GM18511 (cell line): ENCODE results near the gene TVP23A.
"Not testable (repeated sequence)": the region's sequence is repeated elsewhere in the genome, so short reads cannot be mapped to it uniquely, and the experiment has no call there.

ENCODE experiments used
- ATAC-seq: cut with Tn5 transposase; IDR thresholded peaks from one replicate; pipeline ENCODE4 v1.9.1; 2021; ENCODE audit warnings: mild to moderate bottlenecking, moderate library complexity; ENCODE audit not compliant: unreplicated experiment

The TVP23A gene

DNA sequence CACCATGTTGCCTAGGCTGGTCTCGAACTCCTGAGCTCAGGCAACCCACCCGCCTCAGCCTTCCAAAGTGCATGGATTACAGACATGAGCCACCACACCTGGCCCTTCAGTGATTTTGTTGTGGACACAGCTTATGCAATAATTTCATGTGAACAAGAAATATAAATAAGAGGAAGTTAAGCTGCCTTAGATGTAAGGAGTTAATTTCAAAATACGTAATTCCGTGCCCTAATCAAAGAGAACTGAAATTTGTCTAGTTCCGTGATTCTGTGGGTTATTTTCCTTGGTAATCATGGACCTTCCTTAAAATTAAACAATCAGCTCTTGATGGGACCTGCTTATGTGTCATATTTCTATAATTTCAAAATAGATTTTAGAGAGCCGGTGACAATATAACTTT, 11.9 kb downstream of the TVP23A start:
- ATAC-seq, result no peak

DNA sequence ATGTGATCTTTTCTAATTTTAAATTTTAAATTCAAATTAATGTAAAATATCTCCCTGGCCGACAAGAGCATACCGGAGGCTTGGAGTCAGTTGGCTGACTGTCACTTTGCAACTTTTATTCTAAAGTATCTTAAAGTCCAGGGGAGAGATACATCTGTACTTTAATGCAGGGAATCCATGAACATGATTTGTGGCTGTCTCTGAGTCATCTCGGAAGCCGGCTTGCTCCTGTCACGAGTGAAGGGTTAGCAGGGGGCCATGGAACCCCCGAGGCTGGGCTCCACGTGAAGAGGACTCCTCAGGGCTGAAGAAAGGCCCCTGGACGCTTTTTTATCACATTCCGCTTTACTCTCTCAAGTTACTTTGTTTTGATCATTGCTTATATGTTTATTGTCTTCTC, 13.3 kb downstream of the TVP23A start:
- ATAC-seq, result no peak

DNA sequence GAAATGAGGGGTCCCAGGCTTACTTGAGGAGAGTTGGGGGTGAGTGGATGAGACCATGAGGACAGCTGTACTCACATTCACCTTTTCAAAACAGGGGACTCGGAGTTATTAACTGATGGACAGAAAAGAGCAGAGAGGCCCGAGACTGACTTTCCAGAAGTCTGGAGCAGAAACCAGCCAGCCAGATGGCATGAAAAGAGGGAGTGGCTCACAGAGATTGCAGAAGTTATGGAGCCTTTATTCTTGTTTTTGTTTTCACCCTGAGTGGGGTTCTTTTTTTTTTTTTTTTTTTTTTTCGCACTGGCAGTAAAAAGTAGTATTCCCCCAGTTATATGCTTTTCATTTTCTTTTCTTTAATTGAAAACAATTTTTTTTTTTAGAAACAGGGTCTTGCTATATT, 18.9 kb downstream of the TVP23A start:
- ATAC-seq, result no peak

DNA sequence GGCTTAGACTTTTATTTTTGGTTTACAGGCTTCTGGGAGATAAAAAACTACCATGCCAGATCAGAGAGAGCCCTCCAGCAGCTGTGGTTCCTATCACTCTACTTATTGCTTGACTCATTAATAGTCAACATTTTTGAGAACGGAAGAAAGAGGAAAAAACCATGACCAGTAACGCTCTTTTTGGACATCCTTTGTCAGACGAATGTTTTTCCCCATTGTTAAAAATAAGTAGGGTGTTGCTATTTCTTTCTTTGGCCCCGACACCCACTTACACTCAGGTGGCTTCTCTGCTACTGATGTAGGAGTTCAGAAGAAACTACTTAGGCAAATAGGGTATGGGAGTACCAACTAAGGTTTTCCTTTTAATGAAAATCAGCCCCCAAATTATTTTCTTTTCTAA, 27.5 kb downstream of the TVP23A start:
- peak; percentile 59 for ATAC-seq

DNA sequence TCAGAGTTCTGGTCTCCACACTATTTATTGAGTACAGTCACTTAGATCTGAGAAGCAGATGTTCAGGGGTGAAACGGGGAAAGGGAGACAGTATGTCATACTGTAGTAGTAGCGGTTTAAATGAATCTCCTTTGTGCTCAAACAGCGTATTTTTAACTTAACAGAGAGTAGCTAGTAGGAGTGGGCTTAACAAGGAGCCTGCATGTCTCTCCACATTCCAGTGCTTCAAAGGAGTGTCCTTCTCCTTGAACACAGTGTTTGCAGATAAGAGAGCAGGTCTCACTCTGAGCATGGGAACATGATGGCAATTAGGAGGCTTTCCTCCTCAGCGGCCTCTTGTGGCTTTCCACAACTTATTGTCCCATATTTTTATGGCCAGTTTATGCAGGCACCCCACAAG, 30.0 kb downstream of the TVP23A start:
- ATAC-seq, result not testable (repeated sequence)

DNA sequence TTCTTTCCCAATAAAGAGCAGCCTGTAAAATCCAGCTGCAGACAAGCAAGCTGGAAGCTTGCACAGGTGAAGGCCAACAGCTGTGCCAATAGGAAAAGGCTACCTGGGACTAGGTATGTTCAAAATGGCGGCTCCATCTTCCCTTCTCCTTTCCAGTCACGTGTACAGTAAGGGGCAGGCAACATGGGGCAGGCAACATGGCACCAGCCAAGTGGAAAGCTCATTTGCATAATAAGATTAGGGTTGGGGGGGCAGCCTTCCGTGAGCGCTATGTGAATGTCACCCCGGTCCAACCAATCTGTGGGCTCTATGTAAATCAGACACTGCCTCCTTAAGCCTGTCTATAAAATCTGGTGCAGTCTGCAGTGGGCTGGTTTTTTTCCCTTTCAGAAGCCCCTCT, 31.3 kb downstream of the TVP23A start:
- no peak for ATAC-seq

DNA sequence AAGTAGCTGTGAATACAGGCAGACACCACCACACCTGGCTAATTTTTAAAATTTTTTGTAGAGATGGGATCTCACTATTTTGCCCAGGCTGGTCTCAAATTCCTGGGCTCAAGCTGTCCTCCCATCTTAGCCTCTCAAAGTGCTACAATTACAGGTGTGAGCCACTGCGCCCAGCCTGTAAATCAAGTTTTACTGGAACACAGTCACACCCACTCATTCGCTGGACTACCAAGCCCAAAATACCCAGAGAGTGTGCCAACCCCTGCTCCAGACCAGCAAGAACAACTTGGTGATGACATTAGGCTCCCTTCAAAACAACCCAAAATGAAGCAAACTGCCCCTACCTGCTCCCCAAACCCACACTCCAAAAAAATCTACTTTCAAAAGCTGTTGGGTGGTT, 36.0 kb downstream of the TVP23A start:
- ATAC-seq, result no peak

DNA sequence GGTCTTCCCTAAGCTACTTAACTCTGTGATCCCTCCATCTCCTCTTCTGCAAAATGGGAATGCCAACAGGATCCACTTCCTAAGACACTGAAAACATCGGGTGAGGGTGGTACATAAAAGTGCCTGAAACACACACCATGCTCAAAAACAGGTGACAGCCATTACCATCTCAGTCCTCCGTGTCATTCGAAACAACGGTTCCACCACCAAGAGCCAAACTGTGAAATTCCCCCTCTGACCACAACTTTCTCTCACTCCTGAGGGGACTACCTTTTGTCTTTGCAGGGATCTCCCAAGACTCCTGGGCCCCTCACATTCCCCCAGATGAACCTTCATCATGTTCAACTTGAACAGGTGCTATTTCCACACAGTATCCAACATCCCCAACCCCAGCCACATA, 38.0 kb downstream of the TVP23A start:
- peak; percentile 39 for ATAC-seq

DNA sequence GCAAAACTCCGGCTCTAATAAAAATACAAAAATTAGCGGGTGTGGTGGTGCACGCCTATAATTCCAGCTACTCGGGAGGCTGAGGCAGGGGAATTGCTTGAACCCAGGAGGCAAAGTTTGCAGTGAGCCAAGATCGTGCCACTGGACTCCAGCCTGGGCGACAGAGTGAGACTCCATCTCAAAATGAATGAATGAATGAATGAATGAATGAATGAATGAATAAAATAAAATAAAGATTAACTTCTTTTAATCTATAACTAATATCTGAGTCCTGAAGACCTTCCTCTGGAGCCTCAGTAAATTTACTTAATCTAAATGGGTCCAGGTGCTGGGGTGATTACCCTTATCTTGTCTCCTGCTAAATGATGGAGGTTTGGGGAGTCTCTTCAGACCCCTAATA, 38.7 kb downstream of the TVP23A start:
- not testable (repeated sequence) for ATAC-seq

DNA sequence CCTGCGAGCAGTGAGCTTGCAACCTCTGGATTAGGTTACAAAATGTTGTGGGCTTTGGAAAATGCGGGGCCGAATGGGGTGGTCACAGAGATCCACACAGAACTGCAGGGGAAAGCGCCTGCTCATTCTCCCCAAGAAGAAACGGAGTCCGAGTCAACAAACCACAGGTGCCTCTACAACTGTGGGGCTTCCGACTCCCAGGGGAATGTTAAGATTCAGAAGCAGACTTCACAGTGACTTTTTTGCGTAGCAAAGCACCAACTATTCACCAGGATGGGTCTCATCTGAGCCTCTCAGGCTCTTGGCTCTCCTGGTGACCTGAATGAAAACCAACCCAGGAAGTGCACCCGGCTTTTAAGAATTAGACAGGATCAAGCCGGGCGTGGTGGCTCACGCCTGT, 41.2 kb downstream of the TVP23A start:
- no peak for ATAC-seq

DNA sequence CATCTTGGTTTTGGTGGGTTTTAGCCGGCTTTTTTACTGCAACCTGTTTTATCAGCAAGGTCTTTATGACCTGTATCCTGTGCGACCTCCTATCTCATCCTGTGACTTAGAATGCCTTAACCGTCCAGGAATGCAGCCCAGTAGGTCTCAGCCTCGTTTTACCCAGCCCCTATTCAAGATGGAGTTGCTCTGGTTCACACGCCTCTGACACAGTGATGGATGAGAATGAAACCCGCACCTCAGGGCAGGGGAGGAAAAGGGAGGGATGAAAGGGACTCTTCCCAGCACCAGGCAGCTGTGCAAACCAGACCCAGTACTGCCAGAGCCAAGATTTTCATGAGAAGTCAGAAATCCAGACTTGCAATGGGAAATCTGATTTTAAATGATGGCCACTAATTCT, 41.7 kb downstream of the TVP23A start:
- ATAC-seq, result not testable (repeated sequence)

DNA sequence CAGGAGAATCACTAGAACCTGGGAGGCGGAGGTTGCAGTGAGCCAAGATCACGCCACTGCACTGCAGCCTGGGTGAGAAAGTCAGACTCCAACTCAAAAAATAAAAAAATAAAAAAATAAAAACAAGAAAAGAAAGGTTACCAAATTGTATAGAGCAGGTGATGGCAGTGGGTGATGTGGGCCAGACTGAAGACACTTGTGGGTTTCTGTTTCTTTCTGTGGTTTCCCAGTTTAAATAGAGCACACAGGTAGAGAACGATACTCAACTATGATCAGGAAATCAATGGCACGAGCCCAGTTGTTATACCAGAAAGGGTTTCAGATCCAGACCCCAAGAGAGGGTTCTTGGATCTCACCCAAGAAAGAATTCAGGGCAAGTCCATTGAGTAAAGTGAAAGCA, 42.3 kb downstream of the TVP23A start:
- ATAC-seq, result peak; percentile 85

DNA sequence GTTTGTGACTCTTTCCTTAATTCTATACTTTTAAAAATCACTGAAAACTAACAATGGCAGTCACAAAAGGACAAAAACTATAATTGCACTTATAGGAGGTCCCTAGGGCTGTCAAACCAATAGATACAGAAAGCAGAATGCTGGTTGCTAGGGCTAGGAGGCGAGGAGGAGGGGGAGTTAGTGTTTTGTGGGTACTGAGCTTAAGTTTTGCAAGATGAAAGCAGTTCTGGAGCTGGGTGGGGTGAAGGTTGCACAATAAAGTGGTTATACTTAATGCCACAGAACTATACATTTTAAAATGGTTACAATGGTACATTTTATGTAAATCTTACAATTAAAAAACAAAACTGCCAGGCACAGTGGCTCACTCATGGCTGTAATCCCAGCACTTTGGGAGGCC, 47.7 kb downstream of the TVP23A start:
- ATAC-seq, result no peak

DNA sequence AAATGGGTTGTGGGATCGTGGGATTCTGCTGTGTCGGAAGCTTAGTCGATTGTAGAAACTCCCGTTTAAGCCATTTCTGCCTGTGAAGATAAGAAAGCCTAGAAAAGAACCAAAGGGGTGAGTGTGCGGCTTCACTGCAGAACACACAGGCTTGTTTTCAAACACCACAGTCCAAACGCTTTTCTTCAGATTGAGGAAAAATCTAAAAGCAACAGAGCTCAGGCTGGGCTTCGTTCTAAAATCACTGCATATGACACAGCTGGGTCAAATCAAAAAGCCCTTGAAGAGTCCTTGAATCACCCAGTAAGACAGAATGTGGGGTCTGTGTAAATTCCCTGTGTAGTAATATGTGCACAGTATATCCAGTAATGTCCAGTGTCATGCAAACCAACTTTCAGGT, 49.2 kb downstream of the TVP23A start:
- ATAC-seq, result no peak

DNA sequence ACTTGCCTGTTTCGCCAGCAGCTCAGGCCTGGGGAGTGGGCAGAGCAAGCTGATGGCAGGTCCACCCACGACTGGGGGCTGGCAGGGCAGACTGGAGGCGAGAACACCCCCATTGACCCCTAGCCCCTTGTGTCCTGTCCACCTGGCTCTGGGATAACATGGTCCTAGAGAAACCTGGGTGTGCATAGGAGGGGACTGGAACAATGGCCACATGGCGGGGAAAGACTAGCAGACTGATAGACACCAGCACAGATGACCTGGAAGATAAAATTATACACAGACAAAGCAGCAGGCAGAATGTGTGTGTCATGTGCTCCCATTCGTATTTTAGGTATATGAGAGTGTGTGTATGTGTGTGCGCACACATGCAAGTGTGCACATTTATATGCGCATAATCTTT, 51.5 kb downstream of the TVP23A start:
- ATAC-seq, result no peak

DNA sequence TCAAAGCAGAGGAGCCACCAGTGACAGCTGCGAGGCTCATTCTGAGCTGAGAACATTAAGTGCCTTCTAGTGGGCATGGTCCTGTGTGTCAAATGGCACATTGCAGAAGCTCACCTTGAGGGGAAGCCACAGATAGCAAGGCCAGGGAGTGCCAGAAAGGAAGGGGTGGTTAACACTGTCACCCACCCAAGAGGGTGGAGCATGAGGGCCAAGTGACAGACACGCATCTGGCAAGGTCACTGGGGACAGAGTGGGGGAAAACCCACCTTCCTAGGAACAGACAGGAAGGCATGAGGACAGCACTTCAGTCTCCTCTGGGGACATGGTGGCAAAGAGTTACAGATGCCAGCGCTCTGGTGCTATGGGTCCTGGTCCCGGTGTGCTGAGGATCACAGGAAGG, 52.8 kb downstream of the TVP23A start:
- peak; percentile 89 for ATAC-seq

DNA sequence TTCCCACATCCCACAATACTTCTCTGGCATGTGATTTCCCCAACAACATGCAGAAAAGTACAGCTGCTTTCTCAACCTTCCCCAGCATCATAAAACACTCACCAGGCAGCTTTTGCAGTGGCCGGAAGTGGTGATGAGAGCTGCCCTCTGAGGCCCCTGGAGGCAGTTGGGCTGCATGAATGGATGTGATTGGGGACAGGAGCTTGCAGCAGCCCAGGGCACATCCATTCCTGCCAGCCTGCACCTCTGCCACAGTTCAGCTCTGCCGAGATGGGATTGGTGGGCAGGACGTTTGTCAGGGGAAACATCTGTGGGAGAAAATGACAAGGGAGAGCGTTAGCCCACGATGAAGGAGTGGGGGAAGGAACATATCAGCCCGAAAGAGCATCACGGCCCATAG, 55.1 kb downstream of the TVP23A start:
- ATAC-seq, result no peak

DNA sequence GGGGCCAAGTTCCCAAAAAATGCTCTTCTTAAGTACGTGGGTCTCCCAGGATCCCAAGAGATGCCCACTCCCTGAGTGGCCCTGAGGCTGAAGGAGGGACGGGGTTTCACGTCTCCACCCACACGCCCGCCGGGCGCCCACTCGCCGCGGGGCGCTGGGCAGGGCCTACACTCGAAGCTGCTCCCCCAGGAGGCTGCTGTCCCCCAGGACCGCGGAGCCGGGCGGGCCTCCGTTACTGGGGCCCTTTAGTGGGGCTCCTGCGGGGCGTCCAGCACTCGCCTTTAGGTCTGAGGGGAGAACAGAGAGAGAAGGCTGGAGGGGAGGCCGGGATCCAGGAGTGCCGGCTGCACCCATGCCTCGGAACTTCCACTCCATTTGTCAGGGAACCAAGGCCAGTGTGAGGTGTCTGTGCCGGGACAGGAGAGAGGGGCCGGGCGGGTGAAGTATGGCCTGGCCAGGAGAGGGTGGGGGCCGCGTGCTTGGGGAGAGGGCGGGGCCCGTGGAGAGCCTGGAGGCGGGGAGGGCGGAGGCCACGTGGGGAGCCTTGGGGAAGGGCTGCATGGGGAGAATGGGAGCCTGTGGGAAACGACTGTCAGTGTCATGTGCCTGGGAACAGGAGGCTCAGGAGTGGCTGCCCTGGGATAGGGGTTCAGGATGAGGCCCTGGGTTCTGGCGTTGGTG, 56.1 kb downstream of the TVP23A start:
- ATAC-seq, result no peak

DNA sequence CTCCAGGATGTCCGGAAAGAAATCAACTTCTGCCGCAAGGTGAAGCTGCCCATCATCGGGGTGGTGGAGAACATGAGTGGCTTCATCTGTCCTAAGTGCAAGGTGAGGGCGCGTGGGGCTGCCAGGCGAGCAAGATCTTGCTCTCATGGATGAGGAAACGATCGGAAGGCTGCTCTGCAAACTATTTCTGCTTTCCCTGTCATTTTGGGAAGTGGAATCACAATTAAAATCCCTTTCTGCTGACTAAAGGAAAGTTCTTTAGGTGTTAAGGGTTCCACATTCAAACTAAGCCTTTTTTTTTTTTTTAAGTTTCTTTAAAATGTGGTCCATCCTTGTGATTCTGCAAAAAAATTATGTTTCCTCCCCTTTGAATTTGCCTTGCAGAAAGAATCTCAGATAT, 57.2 kb downstream of the TVP23A start:
- ATAC-seq, result no peak

DNA sequence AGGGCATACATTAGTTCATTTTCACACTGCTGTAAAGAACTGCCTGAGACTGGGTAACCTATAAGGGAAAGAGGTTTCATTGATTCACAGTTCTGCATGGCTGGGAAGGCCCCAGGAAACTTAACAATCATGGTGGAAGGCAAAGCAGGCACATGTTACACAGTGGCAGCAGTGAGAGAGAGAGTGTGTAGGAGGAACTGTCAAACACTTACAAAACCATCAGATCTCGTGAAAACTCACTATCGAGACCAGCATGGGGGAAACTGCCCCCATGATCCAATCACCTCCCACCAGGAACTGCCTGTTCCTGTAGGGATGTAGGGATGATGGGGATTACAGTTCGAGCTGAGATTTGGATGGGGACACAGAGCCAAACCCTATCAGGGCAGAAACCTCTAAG, 57.7 kb downstream of the TVP23A start:
- ATAC-seq, result no peak

DNA sequence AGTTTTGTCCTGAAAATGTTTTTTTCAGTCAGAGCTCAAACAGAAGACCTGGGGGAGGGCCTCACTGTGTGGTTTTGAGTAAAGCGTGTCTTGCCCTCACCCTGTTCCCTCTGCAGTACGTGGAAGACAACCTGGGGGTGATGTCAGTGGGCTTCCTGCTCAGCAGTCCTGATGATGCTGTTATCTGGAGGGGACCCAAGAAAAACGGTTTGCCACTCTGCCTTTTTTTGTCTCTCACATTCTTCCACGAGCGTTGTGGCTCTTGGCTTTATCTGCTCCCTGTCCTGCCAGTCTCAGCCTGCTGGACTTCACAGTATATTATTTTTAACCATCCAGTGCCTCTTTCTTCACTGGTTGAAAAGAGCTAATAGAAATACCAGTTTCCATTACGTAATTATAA, 62.0 kb downstream of the TVP23A start:
- ATAC-seq, result no peak

DNA sequence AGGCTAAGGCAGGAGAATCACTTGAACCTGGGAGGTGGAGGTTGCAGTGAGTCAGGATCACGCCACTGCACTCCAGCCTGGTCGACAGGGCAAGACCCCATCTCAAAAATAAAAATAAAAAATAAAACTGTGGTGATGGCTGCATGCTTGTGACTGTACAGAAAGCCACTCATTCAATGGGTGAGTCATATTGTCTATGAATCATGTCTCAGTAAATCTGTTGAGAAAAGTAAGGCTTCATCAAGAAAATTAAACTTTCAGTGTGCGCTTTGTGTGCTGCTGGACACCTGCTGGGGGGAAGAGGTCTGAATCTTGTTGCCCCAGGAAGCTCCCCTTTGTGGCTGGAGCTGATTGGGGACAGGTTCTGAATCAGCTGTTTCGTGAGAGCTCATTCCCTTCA, 63.7 kb downstream of the TVP23A start:
- no peak for ATAC-seq

DNA sequence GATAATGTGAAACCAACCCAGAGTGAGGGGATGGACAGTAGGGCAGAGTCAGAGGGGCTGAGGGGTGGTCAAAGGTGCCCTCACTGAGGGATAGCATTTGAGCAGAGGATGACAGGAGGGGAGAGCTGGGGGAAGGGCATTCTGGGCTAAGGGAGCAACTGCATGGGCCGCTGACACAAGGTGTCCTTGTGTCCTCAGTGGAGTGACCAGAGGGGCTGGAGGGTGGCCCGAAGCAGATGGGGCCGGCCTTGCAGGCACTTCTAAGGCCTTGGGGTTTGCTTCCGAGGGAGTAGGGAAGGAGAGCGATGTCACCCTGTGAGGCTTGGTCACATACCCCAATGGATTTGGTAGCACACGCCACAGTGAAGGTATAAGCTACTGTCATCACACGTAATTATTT, 64.9 kb downstream of the TVP23A start:
- no peak for ATAC-seq
